ENCODE measurements around the gene SLC6A13. TPM values are rescaled to one million over a fixed set of nuclear protein-coding genes. Genes with fewer than 3 reads are reported as not detected.

SLC6A13 gene
- total and polyA plus RNA-seq, 2 of the 8 experiments (the other 6 are each of a cell fraction or from before 2014, with no cell fraction given), result 0.03 TPM; not detected in 1

- TF ChIP-seq CHD7 (IDR thresholded peaks at IDR 0.05; ENCODE audit: insufficient replicate concordance, low read length), result no peak
- no peak for TF ChIP-seq POU5F1 (IDR thresholded peaks at IDR 0.05; ENCODE audit: low read depth, low read length)
- no peak for TF ChIP-seq SP4 (IDR thresholded peaks at IDR 0.05; ENCODE audit: low read length)
- TF ChIP-seq EZH2 (IDR thresholded peaks at IDR 0.05; ENCODE audit: low read depth, low read length, severe bottlenecking), result no peak
- no peak for TF ChIP-seq ATF2 (IDR thresholded peaks at IDR 0.05; ENCODE audit: low read length)
- no peak for TF ChIP-seq SUZ12 (IDR thresholded peaks at IDR 0.05; ENCODE audit: low read length)
- TF ChIP-seq TAF7 (optimal IDR thresholded peaks at IDR 0.05; ENCODE audit: borderline replicate concordance, low read depth, low read length), result no peak
- TF ChIP-seq SIX5 (IDR thresholded peaks at IDR 0.05; ENCODE audit: low read depth, low read length), result no peak
- no peak for TF ChIP-seq RBBP5 (IDR thresholded peaks at IDR 0.05; ENCODE audit: borderline replicate concordance, low read depth, low read length)
- TF ChIP-seq NANOG (IDR thresholded peaks at IDR 0.05; ENCODE audit: insufficient read depth, low read depth, low read length, poor library complexity, severe bottlenecking), result no peak
Measured at GRCh38 chr12:256958-257357, 5.7 kb downstream of the SLC6A13 start (continued).
